ENCODE measurements around the gene ZDHHC24. TPM values are rescaled to one million over a fixed set of nuclear protein-coding genes. Genes with fewer than 3 reads are reported as not detected.

ZDHHC24 gene
- total and polyA plus RNA-seq, 7 donors = 1.8 to 12.2 (median 6.8) TPM

GRCh38 chr11:66529655-66530054 is 16.2 kb downstream of the ZDHHC24 start:
- H3K27me3 ChIP-seq = no peaks in the 10 kb centered on the region
- no peaks in the 10 kb centered on the region for H3K4me1 ChIP-seq
- H3K9me3 ChIP-seq = no peaks in the 10 kb centered on the region
- intact Hi-C loops (cut with DNase I) = no loop called here
- H3K36me3 ChIP-seq = peaks cover 0 to 63% (median 25%) of the 10 kb centered on the region in 4 donors
- WGBS, 2 donors = 88 to 94% methylated on average over 13 of the region's 13 CpGs
- DNase-seq = no peak
- no peak overlapping the region for H3K4me3 ChIP-seq
- TF ChIP-seq CTCF (IDR thresholded peaks at IDR 0.05) = no peak
- no peak for TF ChIP-seq POLR2A (IDR thresholded peaks at IDR 0.05)
- no peak for TF ChIP-seq EP300 (IDR thresholded peaks at IDR 0.05)
- TF ChIP-seq POLR2AphosphoS5 (IDR thresholded peaks at IDR 0.05) = no peak
- no peak overlapping the region for H3K27ac ChIP-seq

GRCh38 chr11:66529069-66529468 is 16.8 kb downstream of the ZDHHC24 start:
- TF ChIP-seq EP300 (IDR thresholded peaks at IDR 0.05) = no peak
- TF ChIP-seq POLR2AphosphoS5 (IDR thresholded peaks at IDR 0.05) = no peak
- TF ChIP-seq CTCF (IDR thresholded peaks at IDR 0.05) = no peak
- no peak for TF ChIP-seq POLR2A (IDR thresholded peaks at IDR 0.05)
- intact Hi-C loops (cut with DNase I) = no loop called here
- H3K9me3 ChIP-seq = no peaks in the 10 kb centered on the region
- H3K36me3 ChIP-seq = peaks cover 0 to 64% (median 25%) of the 10 kb centered on the region in 4 donors
- no peaks in the 10 kb centered on the region for H3K4me1 ChIP-seq
- H3K27me3 ChIP-seq = no peaks in the 10 kb centered on the region
- no peak overlapping the region for H3K4me3 ChIP-seq
- WGBS, 2 donors = 85 to 87% methylated on average over 10 of the region's 10 CpGs
- no peak overlapping the region for H3K27ac ChIP-seq
- no peak for DNase-seq

GRCh38 chr11:66524304-66525040 is 21.4 kb downstream of the ZDHHC24 start:
- TF ChIP-seq EP300 (IDR thresholded peaks at IDR 0.05) (no peak), CTCF (IDR thresholded peaks at IDR 0.05) (no peak), POLR2AphosphoS5 (IDR thresholded peaks at IDR 0.05) (no peak), POLR2A (IDR thresholded peaks at IDR 0.05) (no peak)
- H3K27me3 ChIP-seq = no peaks in the 10 kb centered on the region
- no peak overlapping the region for H3K27ac ChIP-seq
- 91 to 92% methylated on average over 10 of the region's 10 CpGs for WGBS, 2 donors
- no peak overlapping the region for H3K4me3 ChIP-seq
- intact Hi-C loops (cut with DNase I) = no loop called here
- no peak for DNase-seq
- H3K4me1 ChIP-seq = no peaks in the 10 kb centered on the region
- H3K36me3 ChIP-seq = peaks cover 14 to 80% (median 50%) of the 10 kb centered on the region in 4 donors
- H3K9me3 ChIP-seq = no peaks in the 10 kb centered on the region

GRCh38 chr11:66523611-66524010 is 22.2 kb downstream of the ZDHHC24 start:
- no peaks in the 10 kb centered on the region for H3K4me1 ChIP-seq
- WGBS, 2 donors = 94 to 97% methylated on average over 11 of the region's 11 CpGs
- H3K9me3 ChIP-seq = no peaks in the 10 kb centered on the region
- peaks cover 14 to 80% (median 52%) of the 10 kb centered on the region in 4 donors for H3K36me3 ChIP-seq
- H3K27me3 ChIP-seq = no peaks in the 10 kb centered on the region
- H3K27ac ChIP-seq = no peak overlapping the region
- no peak overlapping the region for H3K4me3 ChIP-seq
- DNase-seq = no peak
- TF ChIP-seq EP300 (IDR thresholded peaks at IDR 0.05) (no peak), POLR2AphosphoS5 (IDR thresholded peaks at IDR 0.05) (no peak), CTCF (IDR thresholded peaks at IDR 0.05) (no peak), POLR2A (IDR thresholded peaks at IDR 0.05) (no peak)
- intact Hi-C loops (cut with DNase I) = no loop called here
